ENCODE measurements around the gene IGF1R.

Gene IGF1R

DNA sequence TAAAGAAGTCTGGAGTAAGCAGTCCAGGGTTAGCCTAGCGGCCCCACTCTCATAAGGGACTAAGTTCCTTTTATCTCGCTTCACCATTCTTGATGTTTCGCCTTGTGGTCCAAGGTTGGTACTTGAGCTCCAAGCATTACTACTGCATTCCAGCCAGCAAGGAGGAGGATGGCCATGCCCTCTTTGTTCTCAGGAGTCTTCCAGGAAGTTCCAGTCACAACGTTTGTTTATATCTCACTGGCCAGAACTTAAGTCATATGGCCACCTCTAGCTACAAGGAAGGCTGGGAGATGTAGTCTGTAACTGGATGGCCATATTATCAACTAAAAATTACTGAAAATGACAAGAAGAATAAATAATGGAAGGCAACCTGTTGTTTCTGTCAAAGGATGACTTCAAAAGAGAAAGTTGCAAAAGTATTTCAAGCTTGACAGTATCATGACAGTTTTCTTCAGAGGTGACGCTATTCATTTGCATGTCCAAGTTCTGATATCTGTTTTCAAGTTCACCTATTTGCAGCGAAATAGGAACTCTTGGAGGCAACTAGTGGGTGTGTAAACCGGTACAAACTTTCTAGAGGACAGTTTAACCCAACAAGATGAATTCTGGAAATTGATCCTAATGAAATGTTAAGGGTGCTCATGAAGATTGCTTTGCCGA, 240.6 kb downstream of the IGF1R start:
- DNase-seq (ENCODE audit: low read depth): no peak

DNA sequence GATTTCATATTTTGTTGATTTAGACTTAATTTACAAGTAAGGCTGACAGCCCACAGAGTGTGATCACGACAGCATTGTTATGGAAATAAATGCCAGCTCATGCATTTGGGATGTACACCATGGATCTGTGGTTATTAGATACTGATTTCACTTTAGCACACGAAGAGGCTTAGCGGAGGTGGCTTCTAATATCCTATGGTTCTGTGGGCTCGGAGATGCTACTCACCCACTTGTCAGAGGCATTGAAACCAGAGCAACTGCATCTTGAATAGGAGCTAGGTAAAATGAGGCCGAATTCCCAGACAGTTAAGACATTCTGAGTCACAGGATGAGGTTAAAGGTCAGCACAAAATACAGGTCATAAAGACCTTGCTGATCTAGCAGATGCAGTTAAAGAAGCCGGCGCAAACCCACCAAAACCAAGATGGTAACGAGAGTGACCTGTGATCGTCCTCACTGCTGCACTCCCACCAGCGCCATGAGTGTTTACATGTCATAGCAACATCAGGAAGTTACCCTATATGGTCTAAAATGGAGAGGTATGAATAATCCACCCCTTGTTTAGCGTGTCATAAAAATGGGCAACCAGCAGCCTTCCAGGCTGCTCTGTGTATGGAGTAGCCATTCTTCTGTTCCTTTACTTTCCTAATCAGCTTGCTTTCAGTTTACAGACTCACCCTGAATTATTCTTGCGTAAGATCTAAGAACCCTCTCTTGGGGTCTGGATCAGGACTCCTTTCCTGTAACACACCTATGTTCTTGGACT, 241.8 kb downstream of the IGF1R start:
- DNase-seq (ENCODE audit: low read depth): no peak

DNA sequence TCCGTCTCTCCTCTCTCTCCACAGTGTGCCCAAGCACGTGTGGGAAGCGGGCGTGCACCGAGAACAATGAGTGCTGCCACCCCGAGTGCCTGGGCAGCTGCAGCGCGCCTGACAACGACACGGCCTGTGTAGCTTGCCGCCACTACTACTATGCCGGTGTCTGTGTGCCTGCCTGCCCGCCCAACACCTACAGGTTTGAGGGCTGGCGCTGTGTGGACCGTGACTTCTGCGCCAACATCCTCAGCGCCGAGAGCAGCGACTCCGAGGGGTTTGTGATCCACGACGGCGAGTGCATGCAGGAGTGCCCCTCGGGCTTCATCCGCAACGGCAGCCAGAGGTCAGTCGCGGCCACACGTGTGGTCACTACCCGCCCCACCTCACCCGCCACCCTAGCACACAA, 243.0 kb downstream of the IGF1R start:
- DNase-seq (ENCODE audit: low read depth): no peak

DNA sequence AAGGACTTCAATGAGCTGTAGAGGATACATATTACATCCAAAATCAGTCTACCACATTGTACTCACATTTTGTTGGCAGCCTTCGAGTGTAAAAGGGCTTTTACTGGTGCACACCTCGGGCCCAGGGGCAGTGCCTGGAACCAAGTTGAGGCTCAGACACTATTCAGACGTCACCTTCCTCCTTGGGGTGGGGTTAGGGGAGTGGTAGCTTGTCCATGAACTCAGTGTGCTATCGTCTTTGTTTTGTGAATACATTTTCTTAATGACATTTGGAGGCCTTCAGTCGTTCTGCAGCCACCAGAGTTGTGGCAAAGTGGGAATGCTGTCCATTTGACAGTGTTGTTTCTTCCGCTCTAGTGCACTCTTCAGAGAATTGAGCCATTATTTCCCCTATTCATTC, 245.1 kb downstream of the IGF1R start:
- no peak for DNase-seq (ENCODE audit: low read depth)

DNA sequence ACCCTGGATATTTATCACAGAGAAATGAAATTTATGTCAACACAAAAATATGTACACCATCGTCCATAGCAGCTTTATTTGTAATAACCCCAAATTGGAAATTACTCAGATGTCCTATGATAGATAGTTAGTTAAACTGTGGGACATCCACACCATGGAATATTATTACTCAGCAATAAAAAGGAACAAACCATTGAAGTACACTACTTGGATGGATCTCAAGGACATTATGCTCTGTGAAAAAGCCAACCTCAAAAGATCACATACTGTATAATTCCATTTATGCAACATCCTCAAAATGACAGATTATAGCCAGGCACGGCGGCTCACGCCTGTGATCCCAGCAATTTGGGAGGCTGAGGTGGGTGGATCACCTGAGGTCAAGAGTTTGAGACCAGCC, 246.0 kb downstream of the IGF1R start:
- no peak for DNase-seq (ENCODE audit: low read depth)

DNA sequence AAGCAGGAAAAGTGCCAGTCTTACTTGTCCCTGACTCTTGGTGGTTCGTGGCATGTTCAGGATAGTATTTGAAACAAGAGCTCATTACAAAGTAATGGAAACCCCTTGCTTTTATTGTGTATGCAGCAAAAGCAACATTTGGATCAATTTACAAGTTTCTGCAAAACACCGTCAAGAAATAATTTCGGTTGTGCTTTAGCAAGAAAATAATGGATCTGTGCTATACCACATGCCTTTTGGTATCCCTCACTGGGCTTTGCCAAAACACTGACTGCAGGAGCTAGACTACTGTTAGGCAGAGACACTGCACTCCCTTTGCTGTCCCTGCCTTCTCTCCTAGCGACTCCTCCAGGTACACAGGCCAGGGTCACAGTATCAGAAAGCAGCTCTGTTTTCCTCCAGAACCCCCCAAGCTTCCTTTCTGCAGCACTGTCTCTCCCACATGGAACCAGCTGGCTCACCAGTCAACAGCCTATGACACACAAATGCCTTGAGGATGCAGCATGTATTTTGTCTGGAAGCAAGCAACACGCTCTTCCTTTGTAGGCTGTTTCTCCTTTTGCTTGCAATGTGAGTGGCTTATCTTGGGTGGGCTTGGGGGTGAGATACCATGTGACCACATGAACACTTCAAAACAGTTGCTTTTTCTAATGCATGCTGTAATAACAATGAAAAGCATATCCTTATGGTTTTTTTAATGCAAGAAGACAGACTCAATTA, 247.8 kb downstream of the IGF1R start:
- DNase-seq (ENCODE audit: low read depth): no peak

DNA sequence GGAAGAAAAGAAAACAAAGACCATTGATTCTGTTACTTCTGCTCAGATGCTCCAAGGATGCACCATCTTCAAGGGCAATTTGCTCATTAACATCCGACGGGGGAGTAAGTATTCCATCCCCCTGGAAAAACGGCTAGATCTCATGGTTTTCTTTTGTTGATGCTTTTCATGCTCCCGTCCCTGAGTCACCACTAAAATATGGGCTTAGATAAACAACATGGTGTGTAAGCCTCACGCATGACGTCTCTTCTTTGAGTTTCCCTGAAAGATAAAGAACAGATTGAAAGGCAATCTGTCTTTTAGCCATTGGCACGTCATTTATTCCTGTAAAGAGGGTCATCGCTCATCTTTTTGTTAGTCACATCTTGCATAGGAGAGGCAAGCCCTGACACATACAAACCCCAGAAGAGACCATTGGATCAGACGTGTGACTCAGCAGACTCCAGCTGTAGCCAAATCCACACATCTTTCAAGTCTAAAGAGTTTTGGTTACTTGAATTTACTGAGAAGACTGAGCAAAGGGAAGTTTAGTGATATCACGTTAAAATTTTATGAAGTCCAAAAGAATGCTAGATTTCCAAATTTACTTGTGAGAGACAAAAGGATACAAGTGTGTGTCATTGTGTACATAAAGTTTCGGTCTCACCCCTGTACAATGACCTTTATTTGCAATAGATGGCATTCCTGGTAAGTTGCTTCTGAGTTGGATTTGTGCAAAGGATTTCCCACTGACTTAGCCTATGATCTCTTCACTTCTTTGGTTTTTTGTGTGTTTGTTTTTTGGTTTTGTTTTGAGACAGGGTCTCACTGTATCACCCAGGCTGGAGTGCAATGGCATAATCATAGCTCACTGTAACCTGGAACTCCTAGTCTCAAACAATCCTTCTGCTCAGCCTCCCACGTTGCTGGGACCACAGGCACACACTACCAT, 248.7 kb downstream of the IGF1R start:
- DNase-seq (ENCODE audit: low read depth): no peak

DNA sequence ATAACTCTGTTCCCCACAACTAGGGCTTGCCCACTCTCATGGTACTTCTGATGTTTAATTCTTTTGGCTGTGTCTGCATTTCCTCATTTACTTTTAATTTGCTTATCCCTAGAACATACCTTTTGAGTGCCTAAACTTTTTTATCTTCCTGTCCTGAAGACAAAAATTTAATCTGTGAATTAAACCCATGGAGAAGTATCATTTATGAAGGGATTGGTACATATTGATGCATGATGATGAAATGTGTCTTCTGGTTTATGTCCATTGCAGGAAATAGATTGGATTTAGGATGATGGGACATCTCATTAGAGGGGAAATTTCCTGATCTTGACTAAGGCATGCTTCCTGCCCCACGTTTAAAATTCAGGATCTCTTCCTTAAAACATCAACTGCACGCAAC, 249.8 kb downstream of the IGF1R start:
- no peak for DNase-seq (ENCODE audit: low read depth)

DNA sequence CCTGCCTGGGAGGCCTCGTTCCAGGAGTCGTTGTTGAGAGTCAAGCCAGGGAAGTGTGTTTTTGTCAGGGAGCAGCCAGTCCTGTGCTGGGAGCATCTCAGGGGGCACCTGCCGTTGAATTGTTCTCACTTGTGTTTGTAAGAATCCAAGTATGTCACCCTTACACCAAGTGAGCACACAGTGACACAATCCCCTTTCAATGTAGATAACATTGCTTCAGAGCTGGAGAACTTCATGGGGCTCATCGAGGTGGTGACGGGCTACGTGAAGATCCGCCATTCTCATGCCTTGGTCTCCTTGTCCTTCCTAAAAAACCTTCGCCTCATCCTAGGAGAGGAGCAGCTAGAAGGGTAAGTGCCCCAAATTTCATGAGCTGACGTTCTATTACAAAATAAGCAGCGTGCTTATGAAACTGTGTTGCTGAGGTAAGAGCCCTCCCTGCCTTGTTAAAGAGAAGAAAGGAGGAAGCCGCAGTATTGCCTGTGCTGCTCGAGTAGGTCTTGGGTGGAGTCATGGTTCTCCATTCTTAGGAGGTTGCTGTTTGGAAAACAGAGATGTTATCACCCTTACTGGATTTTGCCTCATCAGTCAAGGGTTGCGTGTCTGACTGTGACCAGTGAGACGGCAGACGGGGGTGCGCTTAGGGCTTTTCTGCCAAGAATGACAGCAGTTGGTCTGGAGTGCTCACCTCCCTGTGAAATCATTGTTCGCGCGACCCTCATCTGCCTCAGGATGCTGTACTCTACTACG, 251.1 kb downstream of the IGF1R start:
- no peak for DNase-seq (ENCODE audit: low read depth)

DNA sequence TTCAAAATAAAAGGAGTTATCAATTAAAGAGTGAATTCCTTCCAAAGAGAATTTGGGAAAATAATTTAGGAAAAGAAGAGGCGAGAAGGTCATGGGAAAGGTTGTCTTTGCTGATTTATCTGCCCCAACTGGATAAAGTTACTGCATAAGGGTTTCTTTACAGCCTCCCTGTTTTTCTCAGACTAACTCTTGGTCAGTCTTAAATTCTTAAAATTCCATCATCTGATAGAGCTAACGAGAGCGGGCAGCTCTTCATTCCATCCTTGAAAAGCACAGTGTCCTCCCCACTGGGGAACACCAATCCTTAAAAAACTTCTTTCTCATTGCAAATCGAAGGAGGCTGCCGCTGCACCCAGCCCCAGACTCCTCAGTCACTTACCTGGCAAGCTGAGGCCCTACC, 252.0 kb downstream of the IGF1R start:
- no peak for DNase-seq (ENCODE audit: low read depth)

DNA sequence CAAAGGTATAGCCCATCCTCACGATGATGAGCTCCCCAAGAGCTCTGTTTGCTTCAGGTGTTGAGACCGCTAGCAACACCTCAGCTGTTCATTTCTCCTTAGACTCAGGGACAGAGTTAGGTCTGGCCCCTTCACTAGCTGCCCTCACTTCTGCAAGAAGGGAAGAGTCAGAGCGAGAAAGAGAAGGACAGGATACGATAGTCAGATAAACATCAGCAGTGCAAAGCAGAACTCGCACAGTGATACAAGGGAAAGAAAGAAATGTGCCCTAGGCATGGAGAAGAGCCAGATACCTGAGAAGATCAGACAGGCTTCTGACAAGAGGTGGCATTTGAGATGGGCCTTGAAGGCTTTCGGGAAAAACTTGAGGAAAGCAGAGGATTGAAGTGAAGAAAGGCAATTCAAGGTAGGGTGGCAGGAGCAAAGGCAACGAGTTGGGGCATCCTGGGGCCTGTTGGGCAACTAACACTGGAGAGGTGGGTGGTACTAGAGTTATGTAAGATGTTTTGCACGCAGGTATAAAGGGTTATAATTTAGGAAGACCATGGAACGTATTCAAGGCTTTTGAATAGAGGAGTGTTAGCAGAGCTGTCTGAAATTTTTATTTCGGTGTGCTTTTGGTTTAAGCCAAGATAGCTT, 253.2 kb downstream of the IGF1R start:
- DNase-seq (ENCODE audit: low read depth): no peak

DNA sequence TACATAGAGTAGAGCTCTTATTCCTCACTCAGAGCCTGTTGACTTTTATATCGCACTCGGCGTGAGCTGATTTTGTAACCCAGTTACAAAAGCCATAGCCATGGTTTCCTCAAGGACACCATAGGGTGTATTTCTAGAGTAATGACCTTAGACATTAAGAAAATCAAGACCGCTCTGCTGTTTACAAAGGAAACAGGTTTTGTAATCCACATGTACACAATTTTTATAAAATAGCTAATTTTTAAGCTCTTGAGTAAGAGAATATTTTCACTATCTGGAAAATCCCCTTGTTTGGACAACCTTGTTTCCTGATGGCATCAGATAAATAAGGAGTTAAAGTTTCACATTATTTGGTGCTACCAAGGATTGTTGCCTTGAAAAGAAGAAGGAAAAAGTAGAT, 254.6 kb downstream of the IGF1R start:
- DNase-seq (ENCODE audit: low read depth): no peak

DNA sequence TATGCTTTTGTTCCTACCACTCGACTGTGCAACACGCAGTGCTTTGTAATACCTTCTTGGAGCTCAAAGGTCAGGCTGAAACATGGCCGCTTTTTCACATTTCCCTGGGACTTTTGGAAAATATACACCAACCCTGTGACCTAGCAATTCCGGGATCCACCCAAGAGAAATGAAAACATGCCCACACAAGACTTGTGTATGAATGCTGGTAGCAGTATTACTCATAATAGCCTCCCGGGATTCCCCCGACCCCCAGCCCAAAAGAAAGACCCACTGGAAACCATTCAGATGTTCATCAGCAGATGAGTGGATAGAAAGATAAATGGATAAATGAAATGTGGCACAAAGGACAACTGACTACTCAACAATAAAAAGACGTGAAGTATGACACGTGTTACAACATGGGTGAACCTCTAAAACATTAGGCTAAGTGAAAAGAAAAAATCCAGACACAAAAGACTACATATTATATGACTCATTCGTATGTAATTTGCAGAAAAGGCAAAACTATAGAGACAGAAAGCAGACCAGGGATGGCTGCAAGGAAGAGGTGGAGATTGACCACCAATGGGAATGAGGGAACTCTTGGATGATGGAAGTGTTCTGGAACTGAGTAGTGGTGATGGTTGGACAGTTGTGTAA, 255.2 kb downstream of the IGF1R start:
- DNase-seq (ENCODE audit: low read depth): no peak

DNA sequence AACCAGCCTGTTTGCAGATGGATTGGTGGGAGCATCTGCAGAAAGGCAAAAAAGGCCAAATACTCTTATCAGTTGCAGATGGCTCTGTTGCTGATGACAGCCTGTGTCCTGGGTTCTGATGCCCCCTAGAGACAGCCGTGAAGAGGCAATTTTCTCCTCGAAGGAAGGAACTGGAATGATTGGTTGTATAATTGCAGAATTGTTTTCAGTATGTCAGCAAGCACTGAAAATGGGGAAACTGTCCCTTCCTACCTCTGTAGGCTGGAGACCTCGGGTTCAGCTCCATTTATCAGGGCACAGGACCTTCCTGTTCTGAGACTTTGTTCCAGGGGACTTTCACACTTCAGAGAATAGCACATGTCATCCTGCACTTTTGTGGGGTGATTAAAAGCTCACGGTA, 256.2 kb downstream of the IGF1R start:
- no peak for DNase-seq (ENCODE audit: low read depth)

DNA sequence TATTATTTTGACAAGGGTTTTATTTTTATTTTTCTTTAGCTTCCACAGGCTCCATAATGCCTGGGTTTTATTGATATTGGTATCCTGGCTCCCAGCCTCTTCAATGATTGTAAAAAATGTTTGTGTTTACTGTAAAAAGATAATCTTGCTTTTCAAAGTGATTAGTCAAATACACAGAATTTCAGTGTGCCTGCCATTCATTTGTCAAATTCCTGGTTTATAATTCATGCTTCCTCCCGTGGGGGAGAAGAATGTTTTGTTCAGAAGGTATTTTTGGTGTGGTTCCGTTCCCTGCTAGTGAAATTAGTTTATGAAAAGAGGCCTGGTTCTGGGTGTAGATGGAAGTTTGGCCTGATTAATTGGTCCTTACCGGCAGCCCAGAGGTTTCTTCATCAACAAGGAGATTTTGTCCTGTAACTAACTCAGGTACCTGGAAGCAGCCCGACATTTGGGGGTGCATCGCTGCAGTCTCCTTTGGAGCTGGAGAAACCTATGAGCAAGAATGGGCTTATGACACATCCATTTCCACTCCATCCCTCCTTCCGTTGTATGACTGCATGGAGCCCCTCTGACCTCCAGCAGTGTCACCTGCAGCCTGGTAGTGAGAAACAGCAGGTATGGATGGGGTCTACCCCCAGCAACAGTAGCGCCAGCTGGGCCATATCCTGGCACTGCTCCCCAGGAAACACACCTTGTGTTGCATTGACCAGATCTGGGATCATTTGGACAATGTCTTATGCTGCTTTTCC, 257.8 kb downstream of the IGF1R start:
- DNase-seq (ENCODE audit: low read depth): no peak

DNA sequence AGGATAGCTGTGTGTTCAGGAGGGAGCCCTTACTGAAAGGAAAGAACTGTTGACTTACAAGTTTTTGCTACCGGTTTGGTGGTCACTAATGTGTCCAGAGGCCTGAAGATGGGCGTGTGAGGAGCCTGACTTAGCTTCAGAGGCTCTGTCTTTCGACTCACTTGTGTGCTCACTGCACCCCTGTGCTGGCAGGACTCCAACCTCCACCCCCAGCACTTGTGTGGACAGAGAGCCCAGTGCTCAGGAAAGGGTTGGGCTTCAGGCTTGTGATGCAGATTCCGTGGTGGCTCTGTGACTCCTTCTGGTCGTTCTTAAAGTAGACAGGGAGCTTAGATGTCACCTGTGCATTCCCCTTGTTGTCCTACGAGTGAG, 258.4 kb downstream of the IGF1R start:
- no peak for DNase-seq (ENCODE audit: low read depth)

DNA sequence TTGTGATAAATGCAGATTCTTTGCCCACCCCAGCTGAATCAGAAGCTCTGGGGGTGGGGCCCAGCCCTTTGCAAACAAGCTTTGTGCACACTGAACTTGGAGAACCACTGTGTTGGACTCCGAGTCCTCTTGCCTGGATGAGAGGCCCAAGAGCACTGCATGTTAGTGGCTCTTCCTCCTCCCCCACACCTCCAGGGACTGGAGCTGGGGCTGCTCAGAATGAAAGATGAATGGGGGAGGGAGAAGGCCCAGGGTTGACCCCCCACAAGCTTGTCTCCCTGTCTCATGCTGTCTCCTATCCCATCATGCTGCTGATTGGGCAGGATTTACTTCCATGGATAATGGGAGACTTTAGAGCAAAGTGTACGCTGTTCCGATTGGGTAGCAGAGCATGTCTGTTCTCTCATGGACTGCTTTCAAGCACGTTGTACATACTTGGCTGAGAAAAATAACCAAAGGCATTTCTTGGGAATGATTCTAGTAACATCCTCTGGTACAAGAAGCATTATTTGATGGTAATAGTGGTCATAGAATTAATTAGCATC, 259.7 kb downstream of the IGF1R start:
- no peak for DNase-seq (ENCODE audit: low read depth)

DNA sequence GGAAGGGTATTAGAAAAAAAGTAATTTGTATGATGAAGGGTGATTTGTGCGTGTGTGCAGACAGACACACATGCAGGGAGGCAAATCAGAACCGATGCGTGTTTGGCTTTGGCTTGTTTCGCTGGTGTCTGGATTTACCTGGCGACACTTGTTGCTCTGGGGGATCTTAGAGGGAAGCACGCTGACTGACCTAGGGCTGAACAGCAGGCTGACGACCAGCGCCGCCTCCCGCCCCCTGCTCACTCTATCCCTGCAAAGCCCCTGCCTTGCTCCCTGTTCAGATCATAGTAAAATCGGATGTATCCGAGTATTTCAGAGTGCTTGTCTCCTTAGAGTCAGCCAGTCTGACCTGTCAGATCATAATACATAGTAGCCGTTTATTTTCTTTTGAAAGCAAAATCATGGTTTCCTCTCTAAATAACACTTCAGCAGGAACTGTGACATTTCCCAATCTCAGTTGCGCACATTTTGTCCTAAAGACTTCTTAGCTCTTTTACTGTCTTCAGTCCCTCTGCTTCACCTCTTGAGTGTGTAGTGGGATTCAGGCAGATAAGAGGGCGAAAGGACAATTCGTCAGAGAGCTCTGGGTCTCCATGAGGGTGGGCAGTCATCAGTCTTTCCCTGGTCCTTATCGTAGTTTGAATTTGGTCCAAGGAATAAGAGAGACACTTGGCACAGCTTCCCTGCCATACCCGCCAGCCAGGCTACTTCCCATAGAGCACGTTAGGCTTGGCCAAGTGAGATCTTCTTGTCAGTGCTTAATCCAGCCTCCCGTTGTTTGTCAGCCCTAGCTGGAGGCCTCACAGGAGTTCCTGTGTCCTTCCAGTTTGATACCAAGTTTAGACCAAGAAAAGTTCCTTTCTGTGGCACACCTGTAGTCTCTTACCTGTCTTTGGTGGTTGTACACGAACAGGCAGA, 261.9 kb downstream of the IGF1R start:
- no peak for DNase-seq (ENCODE audit: low read depth)

Measured in activated gamma-delta T cell treated with anti-CD3 and anti-CD28 coated beads, Interleukin-2, amount 50 U/mL, for 16 hours (primary cell).